ENCODE data around the gene UBE2E3. TPM values are rescaled to one million over a fixed set of nuclear protein-coding genes. Genes with fewer than 3 reads are reported as not detected.

Gene UBE2E3
- total RNA-seq, 1 donor from 2014 or later: 237 TPM

GRCh38 chr2:180938451-180938850 is 42.0 kb upstream of the UBE2E3 start:
- Mint-ChIP-seq H3K27ac (ENCODE audit: unreplicated experiment) (no peak overlapping the region), H3K9me3 (ENCODE audit: unreplicated experiment) (no peaks in the 10 kb centered on the region), H3K4me1 (ENCODE audit: unreplicated experiment) (peaks cover 10% of the 10 kb centered on the region), H3K4me3 (ENCODE audit: unreplicated experiment) (no peak overlapping the region), H3K27me3 (ENCODE audit: unreplicated experiment) (no peaks in the 10 kb centered on the region), H3K36me3 (ENCODE audit: low read depth, unreplicated experiment) (no peaks in the 10 kb centered on the region)
- no peak for DNase-seq (ENCODE audit: low spot score)
- TF ChIP-seq CTCF (IDR thresholded peaks at IDR 0.05; ENCODE audit: unreplicated experiment): no peak

GRCh38 chr2:180943275-180943674 is 37.1 kb upstream of the UBE2E3 start:
- no peak overlapping the region for H3K4me3 Mint-ChIP-seq (ENCODE audit: unreplicated experiment)
- no peaks in the 10 kb centered on the region for H3K36me3 Mint-ChIP-seq (ENCODE audit: low read depth, unreplicated experiment)
- peaks cover 5% of the 10 kb centered on the region for H3K4me1 Mint-ChIP-seq (ENCODE audit: unreplicated experiment)
- no peak for TF ChIP-seq CTCF (IDR thresholded peaks at IDR 0.05; ENCODE audit: unreplicated experiment)
- H3K9me3 Mint-ChIP-seq (ENCODE audit: unreplicated experiment): no peaks in the 10 kb centered on the region
- no peak overlapping the region for H3K27ac Mint-ChIP-seq (ENCODE audit: unreplicated experiment)
- no peak for DNase-seq (ENCODE audit: low spot score)
- no peaks in the 10 kb centered on the region for H3K27me3 Mint-ChIP-seq (ENCODE audit: unreplicated experiment)

DNA sequence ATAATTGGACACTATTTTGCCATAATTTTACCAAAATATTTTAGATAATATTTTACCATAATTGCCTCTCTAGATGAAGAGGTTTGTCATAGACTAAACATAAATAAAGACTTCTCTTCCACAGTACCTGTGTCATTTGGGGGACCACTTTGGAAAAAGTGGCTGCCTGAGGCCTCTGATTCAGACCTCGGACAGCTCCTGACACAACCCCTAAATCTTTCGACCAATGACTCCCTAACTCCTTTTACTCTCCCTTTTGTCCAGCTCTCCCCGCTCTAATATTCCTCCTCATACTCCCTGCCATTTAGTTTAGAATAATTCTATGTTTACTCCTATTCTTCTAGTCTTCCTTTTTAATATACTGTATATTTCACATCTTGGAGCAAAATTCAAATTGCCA is 36.0 kb upstream of the UBE2E3 start:
- TF ChIP-seq CTCF (IDR thresholded peaks at IDR 0.05; ENCODE audit: unreplicated experiment): no peak
- Mint-ChIP-seq H3K4me3 (ENCODE audit: unreplicated experiment) (no peak overlapping the region), H3K27ac (ENCODE audit: unreplicated experiment) (no peak overlapping the region), H3K36me3 (ENCODE audit: low read depth, unreplicated experiment) (no peaks in the 10 kb centered on the region), H3K4me1 (ENCODE audit: unreplicated experiment) (peaks cover 5% of the 10 kb centered on the region), H3K27me3 (ENCODE audit: unreplicated experiment) (no peaks in the 10 kb centered on the region), H3K9me3 (ENCODE audit: unreplicated experiment) (no peaks in the 10 kb centered on the region)
- DNase-seq (ENCODE audit: low spot score): no peak

DNA sequence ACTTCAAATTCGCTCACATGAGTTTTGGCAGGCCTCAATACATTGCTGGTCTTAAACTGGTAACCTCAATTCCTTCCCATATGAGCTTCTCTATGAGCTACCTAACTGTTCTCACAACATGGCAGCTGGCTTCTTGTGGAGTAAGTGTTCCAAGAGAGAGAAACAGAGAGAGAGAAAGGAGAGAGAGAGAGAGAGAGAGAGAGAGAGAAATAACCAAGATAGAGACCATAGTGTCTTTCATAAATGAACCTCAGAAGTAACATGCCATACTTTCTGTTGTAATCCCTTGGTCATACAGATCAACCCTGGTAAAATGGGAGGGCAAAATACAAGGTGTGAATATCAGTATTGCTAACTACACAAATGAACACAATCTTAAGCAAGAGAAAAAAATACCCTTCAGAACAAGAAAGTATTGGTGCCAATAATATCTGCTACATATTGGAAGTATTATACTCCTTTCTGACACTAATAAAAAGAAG is 33.2 kb upstream of the UBE2E3 start:
- Mint-ChIP-seq H3K9me3 (ENCODE audit: unreplicated experiment) (no peaks in the 10 kb centered on the region), H3K27me3 (ENCODE audit: unreplicated experiment) (no peaks in the 10 kb centered on the region), H3K4me1 (ENCODE audit: unreplicated experiment) (peaks cover 5% of the 10 kb centered on the region), H3K36me3 (ENCODE audit: low read depth, unreplicated experiment) (no peaks in the 10 kb centered on the region), H3K4me3 (ENCODE audit: unreplicated experiment) (no peak overlapping the region), H3K27ac (ENCODE audit: unreplicated experiment) (no peak overlapping the region)
- no peak for TF ChIP-seq CTCF (IDR thresholded peaks at IDR 0.05; ENCODE audit: unreplicated experiment)
- DNase-seq (ENCODE audit: low spot score): no peak

DNA sequence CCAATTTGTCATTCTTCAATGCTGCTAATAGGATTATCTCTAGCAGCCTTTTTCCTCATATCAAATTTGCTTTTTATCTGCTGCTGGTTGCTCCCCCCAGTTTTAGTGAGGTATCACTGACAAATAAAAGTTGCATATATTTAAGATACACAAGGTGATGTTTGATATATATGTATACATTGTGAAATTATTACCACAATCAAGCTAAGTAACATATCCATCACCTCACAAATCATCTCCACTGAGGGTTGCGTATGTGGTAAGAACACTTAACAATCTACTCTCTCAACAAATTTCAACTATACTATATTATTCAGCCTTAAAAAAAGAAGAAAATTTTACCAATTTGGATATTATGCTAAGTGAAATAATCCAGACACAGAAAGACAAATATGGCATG is 30.5 kb upstream of the UBE2E3 start:
- DNase-seq (ENCODE audit: low spot score): no peak
- Mint-ChIP-seq H3K36me3 (ENCODE audit: low read depth, unreplicated experiment) (no peaks in the 10 kb centered on the region), H3K4me1 (ENCODE audit: unreplicated experiment) (no peaks in the 10 kb centered on the region), H3K4me3 (ENCODE audit: unreplicated experiment) (no peak overlapping the region), H3K27ac (ENCODE audit: unreplicated experiment) (no peak overlapping the region), H3K9me3 (ENCODE audit: unreplicated experiment) (no peaks in the 10 kb centered on the region), H3K27me3 (ENCODE audit: unreplicated experiment) (no peaks in the 10 kb centered on the region)
- TF ChIP-seq CTCF (IDR thresholded peaks at IDR 0.05; ENCODE audit: unreplicated experiment): no peak

Data from endothelial cell (in vitro differentiated cells).